ENCODE data around the gene PLA2G1B. TPM values are rescaled to one million over a fixed set of nuclear protein-coding genes. Genes with fewer than 3 reads are reported as not detected.
A peak's percentile ranks its signal among the peaks of the same experiment; 100 is the strongest.

The PLA2G1B gene
- total RNA-seq, 2 experiments from 2014 or later = not detected

- no peaks in the 10 kb centered on the region for H3K9me3 ChIP-seq (ENCODE audit: low read length)
- peaks cover 32% of the 10 kb centered on the region for H3K4me1 ChIP-seq (ENCODE audit: insufficient read depth, low read length, poor library complexity, severe bottlenecking)
- no peaks in the 10 kb centered on the region for H4K20me1 ChIP-seq (ENCODE audit: insufficient read depth, low read length)
- H3K79me2 ChIP-seq (ENCODE audit: insufficient read depth, low read depth, low read length) = no peaks in the 10 kb centered on the region
- H3K27ac ChIP-seq (ENCODE audit: low read depth, low read length, poor library complexity, severe bottlenecking) = peak overlapping the region; percentile 89
- DNase-seq (ENCODE audit: low spot score) = no peak
- peak overlapping the region; percentile 69 for H3K4me2 ChIP-seq (ENCODE audit: low read length)
- no TSS peak for BruUV-seq (replicated peaks)
- intact Hi-C loops (cut with micrococcal nuclease; ENCODE audit: unreplicated experiment) = loop anchor here (1.0 to 10.0 kb wide), 3 partner anchors 62 to 1714 kb away; no protein-coding TSS in a partner anchor
- H3K9me2 ChIP-seq (ENCODE audit: insufficient read depth, low read length) = no peaks in the 10 kb centered on the region
- ChIA-PET CTCF (ENCODE audit: unreplicated experiment) (interaction anchor here (0.7 to 1.0 kb wide), 2 partner anchors 25 to 62 kb away, joined by 4 read pairs; partner anchors contain the start of gene PXN), POLR2A (interaction anchor here (0.7 to 5.0 kb wide), 26 partner anchors 9 to 1516 kb away, joined by 3 to 75 read pairs (median 4); partner anchors contain the start of genes COX6A1, DYNLL1, PXN and RPLP0)
- peak overlapping the region; percentile 60 for H3K4me3 ChIP-seq (ENCODE audit: low read depth, low read length, poor library complexity, severe bottlenecking)
- H2AFZ ChIP-seq (ENCODE audit: low read length) = peak overlapping the region; percentile 78
- TF ChIP-seq EZH2phosphoT487 (IDR thresholded peaks at IDR 0.05; ENCODE audit: borderline replicate concordance, low read depth, low read length) (no peak), CTCF (conservative IDR thresholded peaks at IDR 0.05; ENCODE audit: low read length) (no peak)
- H3K36me3 ChIP-seq (ENCODE audit: insufficient read depth, low read length) = no peaks in the 10 kb centered on the region
Measured at GRCh38 chr12:120290609-120291305, 36.8 kb downstream of the PLA2G1B start.

- Histone ChIP-seq H3K79me2 (ENCODE audit: insufficient read depth, low read depth, low read length) (no peaks in the 10 kb centered on the region), H3K4me3 (ENCODE audit: low read depth, low read length, poor library complexity, severe bottlenecking) (no peak overlapping the region), H3K27ac (ENCODE audit: low read depth, low read length, poor library complexity, severe bottlenecking) (no peak overlapping the region), H3K9me3 (ENCODE audit: low read length) (no peaks in the 10 kb centered on the region), H4K20me1 (ENCODE audit: insufficient read depth, low read length) (no peaks in the 10 kb centered on the region), H3K36me3 (ENCODE audit: insufficient read depth, low read length) (no peaks in the 10 kb centered on the region), H3K4me2 (ENCODE audit: low read length) (no peak overlapping the region), H3K4me1 (ENCODE audit: insufficient read depth, low read length, poor library complexity, severe bottlenecking) (peaks cover 24% of the 10 kb centered on the region), H2AFZ (ENCODE audit: low read length) (no peak overlapping the region), H3K9me2 (ENCODE audit: insufficient read depth, low read length) (no peaks in the 10 kb centered on the region)
- CTCF ChIA-PET (ENCODE audit: unreplicated experiment) = no interaction called here
- no peak for TF ChIP-seq CTCF (conservative IDR thresholded peaks at IDR 0.05; ENCODE audit: low read length)
- TF ChIP-seq EZH2phosphoT487 (IDR thresholded peaks at IDR 0.05; ENCODE audit: borderline replicate concordance, low read depth, low read length) = no peak
- BruUV-seq (replicated peaks) = no TSS peak
- DNase-seq (ENCODE audit: low spot score) = no peak
- POLR2A ChIA-PET = interaction anchor here (0.6 kb wide), 1 partner anchor 164 kb away, joined by 3 read pairs; no protein-coding TSS in a partner anchor
- intact Hi-C loops (cut with micrococcal nuclease; ENCODE audit: unreplicated experiment) = no loop called here
Measured at GRCh38 chr12:120287491-120287890, 40.1 kb downstream of the PLA2G1B start.
